IPS-15b (cell line): ENCODE results near the gene GABRB1.

ENCODE experiments used
- H3K27me3 ChIP-seq: one replicate; pipeline ENCODE4 v1.6.1; 2013; ENCODE audit warnings: low read length; ENCODE audit not compliant: control insufficient read depth, insufficient read depth
- H3K36me3 ChIP-seq: one replicate; pipeline ENCODE4 v1.6.1; 2013; ENCODE audit warnings: low read length; ENCODE audit not compliant: control insufficient read depth, insufficient read depth
- H3K4me1 ChIP-seq: one replicate; pipeline ENCODE4 v1.6.1; 2013; ENCODE audit warnings: mild to moderate bottlenecking, low read length; ENCODE audit not compliant: control insufficient read depth, insufficient read depth
- H3K4me3 ChIP-seq: one replicate; pipeline ENCODE4 v1.5.1; 2013; ENCODE audit warnings: low read depth, low read length
- H3K9ac ChIP-seq: one replicate; pipeline ENCODE4 v1.6.1; 2013; ENCODE audit warnings: low read depth, mild to moderate bottlenecking, low read length
- H3K9me3 ChIP-seq: one replicate; pipeline ENCODE4 v1.6.1; 2013; ENCODE audit warnings: mild to moderate bottlenecking, low read length; ENCODE audit not compliant: control insufficient read depth, insufficient read depth

GABRB1 gene

DNA sequence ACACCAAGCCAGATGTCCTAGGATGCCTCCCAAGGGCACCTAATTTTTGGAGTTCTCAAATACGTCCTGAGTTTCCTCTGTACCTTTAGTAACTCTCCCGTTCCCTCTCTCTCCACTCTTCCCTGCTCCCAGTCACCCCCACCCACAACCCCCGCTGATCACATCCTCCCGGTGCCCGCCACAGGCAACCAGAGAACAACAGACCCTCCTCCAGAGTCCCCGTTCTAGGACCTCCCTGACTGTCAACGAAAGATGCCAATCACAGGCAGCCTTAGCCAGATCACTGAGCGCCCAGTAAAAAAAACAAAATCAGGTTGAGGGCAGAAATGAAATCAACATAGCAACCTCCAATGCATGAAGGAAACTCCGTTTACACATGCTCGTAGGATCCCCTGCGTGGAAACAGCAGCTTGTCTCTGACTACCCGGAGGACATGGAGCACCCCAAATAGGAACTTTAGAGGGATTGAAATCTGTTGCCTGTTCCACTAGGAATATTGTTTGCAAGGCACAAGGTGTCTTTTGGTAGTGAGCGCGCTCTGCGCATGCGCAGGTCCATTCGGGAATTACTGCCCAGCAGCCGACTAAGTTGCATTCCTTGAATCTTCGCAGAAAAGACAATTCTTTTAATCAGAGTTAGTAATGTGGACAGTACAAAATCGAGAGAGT, at the start of gene GABRB1:
Gene GABRB1 (plus strand): TSS at position 557 of the 668 bp plus-strand sequence.
- peak within 1 kb of the TSS; percentile 30 for H3K9ac ChIP-seq
- H3K27me3 ChIP-seq, result peaks cover 16% of the 10 kb centered on the region
- H3K36me3 ChIP-seq, result no peaks in the 10 kb centered on the region
- no peaks in the 10 kb centered on the region for H3K9me3 ChIP-seq
- H3K4me1 ChIP-seq, result no peaks in the 10 kb centered on the region
- H3K4me3 ChIP-seq, result peak within 1 kb of the TSS; percentile 85

DNA sequence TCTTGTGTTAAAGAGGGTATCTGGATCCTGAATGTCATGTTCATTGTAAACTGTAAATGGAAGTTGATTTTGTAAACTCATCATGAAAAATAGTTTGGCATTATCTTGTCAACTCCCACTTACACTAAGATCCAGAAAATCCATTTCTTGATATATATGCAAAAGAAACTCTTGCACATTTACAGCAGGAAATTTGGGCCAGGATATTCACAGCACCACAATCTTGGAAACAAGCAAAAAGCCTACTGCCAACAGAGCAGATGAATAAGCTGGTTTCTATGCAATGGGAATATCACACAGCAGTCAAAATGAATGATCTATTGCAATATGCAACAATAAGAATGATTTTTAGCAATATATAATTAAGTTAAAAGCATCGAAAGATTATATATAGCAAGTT, 46.6 kb upstream of the GABRB1 start:
- Histone ChIP-seq H3K4me3 (no peak overlapping the region), H3K4me1 (peaks cover 4% of the 10 kb centered on the region), H3K36me3 (no peaks in the 10 kb centered on the region), H3K9ac (no peak overlapping the region), H3K9me3 (no peaks in the 10 kb centered on the region), H3K27me3 (peaks cover 6% of the 10 kb centered on the region)

DNA sequence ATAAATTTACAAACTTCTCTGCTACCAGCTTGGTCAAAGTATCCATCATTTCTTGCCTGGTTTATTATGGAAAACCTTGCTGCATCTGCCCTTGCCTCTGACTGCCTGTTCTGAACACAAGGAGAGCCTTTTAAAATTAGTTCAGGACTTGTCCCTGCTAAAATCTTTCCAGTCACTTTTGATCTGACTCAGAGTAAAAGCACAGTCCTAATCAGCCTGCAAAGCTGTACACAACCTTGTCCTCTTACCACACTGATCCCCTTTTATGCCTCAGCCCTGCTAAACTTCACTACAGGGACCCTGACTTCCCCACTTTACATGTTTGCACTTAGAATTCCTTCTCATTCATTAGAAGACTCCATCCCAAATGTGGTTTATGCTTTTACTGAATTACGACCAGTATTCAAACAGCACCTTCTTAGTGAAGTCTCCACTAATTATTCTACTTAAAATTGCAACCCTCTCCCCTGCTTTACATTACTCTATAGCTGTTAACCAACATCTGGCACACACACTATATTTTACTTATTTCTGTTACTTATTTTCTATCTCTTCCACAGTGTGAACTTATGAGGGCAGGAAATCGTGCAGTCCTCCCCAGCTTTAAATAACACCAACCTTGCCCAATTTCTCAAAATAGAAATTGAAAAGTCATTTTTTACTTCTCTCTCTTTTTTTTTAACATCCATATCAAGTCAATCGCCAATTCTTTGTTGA, 44.3 kb upstream of the GABRB1 start:
- peaks cover 18% of the 10 kb centered on the region for H3K27me3 ChIP-seq
- H3K4me3 ChIP-seq, result no peak overlapping the region
- no peaks in the 10 kb centered on the region for H3K36me3 ChIP-seq
- no peak overlapping the region for H3K9ac ChIP-seq
- H3K9me3 ChIP-seq, result no peaks in the 10 kb centered on the region
- no peaks in the 10 kb centered on the region for H3K4me1 ChIP-seq

DNA sequence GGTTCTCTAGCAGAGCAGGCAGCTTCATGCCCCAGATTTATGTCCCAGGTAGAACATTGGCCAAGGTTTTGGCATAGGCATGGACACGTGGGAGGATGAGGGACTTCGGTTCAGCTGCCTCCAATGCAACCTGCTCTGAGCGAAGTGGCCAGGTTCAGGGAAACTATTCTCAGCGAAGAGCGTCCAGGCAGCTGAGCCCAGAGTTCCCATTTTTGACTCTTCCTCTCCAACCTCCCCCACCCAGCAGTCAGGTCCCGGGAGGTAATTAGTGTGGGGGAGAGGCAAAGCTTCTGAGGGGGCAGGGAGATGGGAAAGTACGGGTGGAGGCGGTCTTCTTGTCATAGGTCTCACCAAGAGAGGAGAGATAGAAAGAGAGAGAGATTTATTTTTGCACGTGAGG, 39.0 kb upstream of the GABRB1 start:
- Histone ChIP-seq H3K4me3 (peak overlapping the region; percentile 82), H3K9ac (no peak overlapping the region), H3K9me3 (no peaks in the 10 kb centered on the region), H3K27me3 (peaks cover 62% of the 10 kb centered on the region), H3K4me1 (peaks cover 4% of the 10 kb centered on the region), H3K36me3 (no peaks in the 10 kb centered on the region)

DNA sequence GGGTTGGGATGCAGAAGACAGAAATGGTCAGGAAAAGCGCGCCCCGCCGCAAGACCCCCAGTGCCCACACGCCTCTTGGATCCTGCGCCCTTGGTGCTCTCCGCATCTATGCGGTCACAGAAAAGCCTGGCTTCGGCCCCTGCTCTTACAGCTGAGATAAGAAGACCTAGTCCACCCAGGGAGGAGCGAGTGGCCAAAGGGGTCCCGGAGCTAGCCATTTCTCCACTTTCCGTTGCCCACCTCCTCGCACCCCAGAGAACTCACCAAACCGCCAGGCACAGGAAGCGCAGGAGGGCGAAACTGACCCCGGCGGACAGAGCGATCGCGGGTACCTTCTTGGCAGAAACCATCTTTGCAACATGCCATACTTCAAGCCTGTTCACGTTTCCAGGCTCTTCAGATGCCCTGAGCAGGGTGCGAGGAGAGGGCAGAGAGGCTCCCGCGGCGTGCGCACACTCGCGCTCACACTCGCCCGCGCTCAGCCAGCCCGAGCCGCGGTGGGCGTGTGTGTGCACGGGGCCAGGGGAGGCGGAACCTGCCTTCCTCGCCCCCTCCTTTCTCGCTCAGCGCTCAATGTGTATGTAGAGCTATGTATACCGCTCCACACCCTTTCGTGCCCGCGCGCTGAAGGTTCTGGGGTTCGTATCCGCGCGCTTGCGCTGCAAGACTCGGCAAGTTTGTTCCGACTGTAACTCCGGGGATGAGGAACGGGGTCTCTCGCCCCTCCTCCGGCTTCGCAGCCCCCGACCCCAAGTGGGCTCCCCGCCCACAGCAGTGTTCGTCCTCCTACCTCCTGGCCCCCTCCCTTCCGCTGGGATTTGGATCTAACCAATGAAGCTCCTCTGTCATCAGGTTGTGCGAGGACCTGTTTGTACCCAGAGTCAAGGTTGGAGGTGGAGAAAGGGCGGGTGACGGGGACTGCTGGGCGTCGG, 38.0 kb upstream of the GABRB1 start, which contains the start of gene GABRA4:
Gene GABRA4 (minus strand): TSS at position 507 of the 932 bp plus-strand sequence. CDS start 157 bp downstream, at position 350.
- H3K4me1 ChIP-seq, result peaks cover 4% of the 10 kb centered on the region
- no peak within 1 kb of the TSS for H3K9ac ChIP-seq
- H3K4me3 ChIP-seq, result peak within 1 kb of the TSS; percentile 82
- H3K27me3 ChIP-seq, result peaks cover 62% of the 10 kb centered on the region
- H3K36me3 ChIP-seq, result no peaks in the 10 kb centered on the region
- H3K9me3 ChIP-seq, result no peaks in the 10 kb centered on the region

DNA sequence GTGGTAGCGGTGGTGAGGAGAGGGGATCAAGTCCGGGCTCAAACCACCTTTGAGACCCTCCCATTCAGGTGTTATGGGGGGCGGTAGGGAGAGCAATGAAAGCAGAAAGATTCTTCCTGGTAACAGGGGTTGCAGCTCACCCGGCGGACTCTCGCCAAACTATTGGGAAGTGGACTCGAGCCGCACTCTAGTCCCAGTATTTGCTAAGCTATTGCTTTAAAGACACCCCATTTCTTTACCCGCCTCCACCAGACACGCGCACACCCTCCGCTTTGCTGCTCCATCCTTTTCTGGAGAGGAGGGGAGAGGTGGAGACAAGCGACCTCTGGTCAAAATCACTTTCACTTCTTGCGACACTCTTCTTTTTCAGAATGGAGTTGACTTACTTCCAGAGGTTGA, 37.4 kb upstream of the GABRB1 start:
- H3K9me3 ChIP-seq, result no peaks in the 10 kb centered on the region
- H3K4me3 ChIP-seq, result peak overlapping the region; percentile 82
- H3K36me3 ChIP-seq, result no peaks in the 10 kb centered on the region
- peaks cover 61% of the 10 kb centered on the region for H3K27me3 ChIP-seq
- H3K9ac ChIP-seq, result no peak overlapping the region
- H3K4me1 ChIP-seq, result peaks cover 4% of the 10 kb centered on the region

DNA sequence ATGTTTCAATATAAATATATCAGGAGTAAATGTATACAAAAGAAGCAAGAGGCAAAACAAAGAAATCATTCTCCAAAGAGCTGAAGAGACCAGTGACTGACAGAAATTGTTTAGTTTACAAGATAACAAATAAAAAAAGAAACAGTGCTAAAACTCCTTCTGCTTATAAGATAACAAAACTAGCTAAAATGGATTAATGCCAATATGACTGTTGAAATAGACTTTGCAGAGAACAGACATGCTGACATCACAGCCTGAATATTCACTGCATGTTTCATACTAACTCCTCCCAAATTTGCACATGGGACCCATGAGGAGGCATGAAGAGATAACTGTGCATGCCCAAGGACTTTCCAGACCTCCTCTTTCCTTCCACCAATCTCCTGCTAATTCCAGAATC, 31.8 kb upstream of the GABRB1 start:
- H3K36me3 ChIP-seq, result no peaks in the 10 kb centered on the region
- H3K4me3 ChIP-seq, result no peak overlapping the region
- peaks cover 19% of the 10 kb centered on the region for H3K27me3 ChIP-seq
- no peak overlapping the region for H3K9ac ChIP-seq
- H3K9me3 ChIP-seq, result no peaks in the 10 kb centered on the region
- no peaks in the 10 kb centered on the region for H3K4me1 ChIP-seq

DNA sequence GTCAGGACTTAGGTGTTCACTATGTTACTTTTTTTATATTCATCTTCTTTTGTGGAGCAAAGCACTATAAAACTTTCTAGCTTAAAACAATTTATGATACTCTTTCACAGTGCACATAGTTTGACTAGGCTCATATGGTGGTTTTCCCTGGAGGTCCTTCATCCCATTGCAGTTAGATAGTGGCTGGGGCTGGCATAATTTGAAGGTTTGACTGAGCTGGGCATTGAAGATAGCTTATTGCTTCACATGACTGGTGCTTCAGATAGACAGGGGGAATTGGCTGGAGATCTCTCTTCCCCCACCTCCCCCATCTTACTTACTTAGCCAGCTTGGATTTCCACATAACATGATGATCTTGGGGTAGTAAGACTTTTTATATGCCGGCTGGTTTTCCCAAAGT, 31.0 kb upstream of the GABRB1 start:
- H3K9ac ChIP-seq, result no peak overlapping the region
- H3K4me1 ChIP-seq, result no peaks in the 10 kb centered on the region
- no peaks in the 10 kb centered on the region for H3K9me3 ChIP-seq
- no peaks in the 10 kb centered on the region for H3K36me3 ChIP-seq
- H3K27me3 ChIP-seq, result peaks cover 10% of the 10 kb centered on the region
- H3K4me3 ChIP-seq, result no peak overlapping the region

DNA sequence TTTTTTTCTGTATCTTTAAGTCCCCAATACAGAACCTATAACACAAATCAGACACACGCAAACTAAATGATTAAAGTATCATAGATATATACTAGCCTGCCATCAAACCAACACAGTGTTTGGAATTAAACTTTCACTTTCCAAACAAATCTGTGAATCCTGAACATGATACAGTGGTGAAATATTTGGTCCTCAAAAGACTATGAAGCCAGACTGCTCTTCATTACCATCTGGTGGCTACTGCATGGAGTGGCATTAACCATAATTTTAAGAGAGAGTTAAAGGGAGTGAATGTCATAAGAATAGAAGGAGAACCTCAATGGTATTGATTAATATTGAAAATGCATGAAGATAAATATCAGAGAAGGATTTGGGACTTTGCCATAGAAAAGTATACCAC, 28.8 kb upstream of the GABRB1 start:
- Histone ChIP-seq H3K36me3 (no peaks in the 10 kb centered on the region), H3K27me3 (no peaks in the 10 kb centered on the region), H3K4me1 (no peaks in the 10 kb centered on the region), H3K9ac (no peak overlapping the region), H3K9me3 (no peaks in the 10 kb centered on the region), H3K4me3 (no peak overlapping the region)

DNA sequence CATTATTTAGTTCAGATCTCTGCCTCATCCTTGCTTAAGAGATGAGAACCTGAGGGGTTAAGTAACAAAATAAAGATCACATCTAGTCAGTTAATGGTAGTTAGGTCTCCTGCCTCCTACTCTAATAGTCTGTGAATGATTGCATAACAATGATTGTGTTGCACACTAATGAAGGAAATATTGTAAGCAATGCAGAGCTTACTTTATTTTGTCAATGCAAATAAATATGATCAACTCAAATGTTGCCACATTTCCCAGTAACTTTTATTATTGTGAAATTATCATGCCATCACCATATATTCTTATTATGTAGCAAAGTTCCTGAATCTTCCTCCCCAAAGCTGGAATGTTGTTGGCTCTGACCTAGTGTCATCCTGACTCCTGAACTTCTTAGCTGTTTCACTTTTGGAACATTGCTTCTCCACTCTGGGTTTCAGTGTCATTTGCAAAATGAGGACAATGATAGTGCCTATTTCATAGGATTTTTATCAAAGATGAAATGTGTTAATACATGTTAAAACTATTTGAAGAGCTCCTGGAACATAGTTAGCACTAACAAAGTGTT, 20.9 kb upstream of the GABRB1 start:
- H3K4me1 ChIP-seq, result no peaks in the 10 kb centered on the region
- H3K36me3 ChIP-seq, result no peaks in the 10 kb centered on the region
- no peaks in the 10 kb centered on the region for H3K27me3 ChIP-seq
- no peak overlapping the region for H3K9ac ChIP-seq
- H3K9me3 ChIP-seq, result no peaks in the 10 kb centered on the region
- no peak overlapping the region for H3K4me3 ChIP-seq

DNA sequence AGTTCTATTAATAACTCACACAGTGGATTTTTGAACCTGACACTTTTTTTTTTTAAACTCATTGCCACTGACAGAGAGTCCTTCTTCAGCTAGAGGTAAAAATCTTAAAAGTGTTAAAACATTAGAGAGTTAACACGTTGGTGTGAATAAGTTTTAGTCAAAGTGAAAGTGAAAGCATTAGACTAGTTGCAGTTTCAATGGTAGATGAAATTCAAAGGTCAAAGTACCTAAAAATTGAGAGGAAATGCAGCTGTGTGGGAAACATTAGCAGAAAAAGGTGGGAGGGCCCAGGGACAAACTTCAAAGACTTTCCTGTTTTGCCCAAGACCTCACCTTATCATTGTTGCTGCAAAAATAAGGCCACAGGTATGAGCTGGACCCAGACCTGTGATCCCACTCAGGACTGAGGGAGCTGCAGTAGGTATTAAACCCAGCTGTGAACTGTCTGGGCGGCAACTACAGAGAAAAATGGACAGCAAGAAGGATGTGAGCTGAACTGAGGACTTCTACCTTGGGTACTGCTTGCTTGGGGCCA, 20.4 kb upstream of the GABRB1 start:
- no peak overlapping the region for H3K9ac ChIP-seq
- H3K36me3 ChIP-seq, result no peaks in the 10 kb centered on the region
- H3K4me1 ChIP-seq, result no peaks in the 10 kb centered on the region
- H3K4me3 ChIP-seq, result no peak overlapping the region
- no peaks in the 10 kb centered on the region for H3K27me3 ChIP-seq
- no peaks in the 10 kb centered on the region for H3K9me3 ChIP-seq
